H1 (cell line): ENCODE results near the gene IQCH. TPM values are rescaled to one million over a fixed set of nuclear protein-coding genes. Genes with fewer than 3 reads are reported as not detected.

Experiments
- CTCF ChIA-PET: fragments of 300-600 bp; sonication (Branson Sonifier 250); formaldehyde crosslinking; loops from one replicate; lab custom pipeline; 2021; ENCODE audit not compliant: partially characterized antibody; lab: Charles Lee
- POLR2A ChIA-PET: fragments of 300-600 bp; sonication (Branson Sonifier 250); formaldehyde crosslinking; loops from one replicate; lab custom pipeline; 2021; ENCODE audit warnings: inconsistent platforms; ENCODE audit not compliant: partially characterized antibody; lab: Charles Lee
- DNase-seq, 2 experiments: peaks; one replicate each; pipeline versions ENCODE4 v3.0.0 to v3.0.0-alpha.2; 2010 to 2022; ENCODE audit warnings: low spot score in 2 of 2, low read depth in 1 of 2, mixed read lengths in 1 of 2
- FAIRE-seq: peaks from 2 replicates; lab custom pipeline; 2011; peaks lifted over from hg19 to GRCh38; lab: Jason Lieb, UNC
- H2AFZ ChIP-seq: 2 replicates; pipeline ENCODE4 v1.8.1; 2012; ENCODE audit warnings: low read length, inconsistent platforms
- H2AK5ac ChIP-seq: 2 replicates; pipeline ENCODE4 v1.6.1; 2013; ENCODE audit warnings: low read depth, low read length
- H2BK120ac ChIP-seq: replicated peaks from 2 replicates; pipeline ENCODE3; 2013; ENCODE audit warnings: low read depth, low read length, inconsistent platforms
- H2BK12ac ChIP-seq: 2 replicates; pipeline ENCODE4 v1.6.1; 2013; ENCODE audit warnings: low read depth, low read length
- H2BK15ac ChIP-seq: 2 replicates; pipeline ENCODE4 v1.6.1; 2013; ENCODE audit warnings: low read length
- H2BK20ac ChIP-seq: 2 replicates; pipeline ENCODE4 v1.6.1; 2013; ENCODE audit warnings: low read length
- H2BK5ac ChIP-seq: 2 replicates; pipeline ENCODE4 v1.6.1; 2013; ENCODE audit warnings: low read depth, low read length
- H3K14ac ChIP-seq: 2 replicates; pipeline ENCODE4 v1.6.1; 2013; ENCODE audit warnings: inconsistent platforms; ENCODE audit not compliant: insufficient read length
- H3K18ac ChIP-seq: 2 replicates; pipeline ENCODE4 v1.6.1; 2013; ENCODE audit warnings: low read length; ENCODE audit errors: extremely low read depth
- H3K23ac ChIP-seq: 2 replicates; pipeline ENCODE4 v1.6.1; 2013; ENCODE audit warnings: inconsistent platforms; ENCODE audit not compliant: insufficient read length
- H3K23me2 ChIP-seq: 2 replicates; pipeline ENCODE4 v1.6.1; 2013; ENCODE audit warnings: low read depth, low read length
- H3K27ac ChIP-seq: 2 replicates; pipeline ENCODE4 v1.6.1; 2011; ENCODE audit warnings: low read depth, low read length, inconsistent platforms
- H3K27me3 ChIP-seq, 4 experiments: replicated peaks in 1 of 4; 1 replicate in 1 of 4; 2 replicates in 3 of 4; pipeline versions ENCODE4 v1.6.1 to v1.8.1; 2011 to 2013; ENCODE audit warnings: low read length in 3 of 4, mild to moderate bottlenecking in 3 of 4, inconsistent platforms in 2 of 4, mixed read lengths in 2 of 4, moderate library complexity in 1 of 4; ENCODE audit not compliant: control insufficient read depth in 3 of 4, insufficient read depth in 3 of 4; ENCODE audit errors: extremely low read depth in 1 of 4
- H3K36me3 ChIP-seq, 4 experiments: 2 replicates each; pipeline versions ENCODE4 v1.6.1 to v1.8.1; 2011 to 2013; ENCODE audit warnings: mild to moderate bottlenecking in 4 of 4, low read length in 3 of 4, moderate library complexity in 2 of 4, control low read depth in 1 of 4, inconsistent platforms in 1 of 4; ENCODE audit not compliant: insufficient read depth in 4 of 4, control insufficient read depth in 2 of 4
- H3K4ac ChIP-seq: replicated peaks from 2 replicates; pipeline ENCODE3; 2013; ENCODE audit warnings: low read length, low read depth, mixed read lengths, inconsistent platforms; ENCODE audit not compliant: insufficient read length
- H3K4me1 ChIP-seq, 4 experiments: replicated peaks in 1 of 4; 1 replicate in 1 of 4; 2 replicates in 3 of 4; pipeline versions ENCODE4 v1.6.1 to v1.8.1; 2011 to 2013; ENCODE audit warnings: low read length in 3 of 4, inconsistent platforms in 2 of 4, mixed read lengths in 1 of 4; ENCODE audit not compliant: insufficient read depth in 4 of 4, control insufficient read depth in 3 of 4
- H3K4me2 ChIP-seq, 2 experiments: 2 replicates each; pipeline versions ENCODE4 v1.6.1 to v1.8.1; 2011 to 2013; ENCODE audit warnings: low read depth in 2 of 2, low read length in 2 of 2, control low read depth in 1 of 2, inconsistent platforms in 1 of 2, mild to moderate bottlenecking in 1 of 2; ENCODE audit not compliant: insufficient read depth in 1 of 2
- H3K4me3 ChIP-seq, 4 experiments: fragments of 200-600, 300-600 bp in 1 of 4; sonication (generic), shearing (Covaris generic), sonication (Bioruptor Twin) in 1 of 4; 2 replicates each; pipeline versions ENCODE4 v1.5.1 to v1.8.1; 2011 to 2016; ENCODE audit warnings: low read length in 4 of 4, low read depth in 3 of 4, control low read depth in 2 of 4, inconsistent platforms in 2 of 4, mild to moderate bottlenecking in 2 of 4, mixed read lengths in 1 of 4, moderate library complexity in 1 of 4; ENCODE audit not compliant: insufficient read depth in 2 of 4; ENCODE audit errors: extremely low read depth in 1 of 4
- H3K56ac ChIP-seq: replicated peaks from 2 replicates; pipeline ENCODE3; 2013; ENCODE audit warnings: low read depth, mild to moderate bottlenecking, mixed read lengths, low read length, inconsistent platforms; ENCODE audit not compliant: insufficient read length
- H3K79me1 ChIP-seq: 2 replicates; pipeline ENCODE4 v1.6.1; 2013; ENCODE audit warnings: low read depth, low read length, control low read depth
- H3K79me2 ChIP-seq, 2 experiments: 2 replicates each; pipeline versions ENCODE4 v1.6.1 to v1.8.1; 2012 to 2013; ENCODE audit warnings: low read length in 2 of 2, mild to moderate bottlenecking in 2 of 2, inconsistent platforms in 1 of 2; ENCODE audit not compliant: insufficient read depth in 2 of 2, control insufficient read depth in 1 of 2
- H3K9ac ChIP-seq, 4 experiments: replicated peaks in 1 of 4; 1 replicate in 1 of 4; 2 replicates in 3 of 4; pipeline versions ENCODE4 v1.6.1 to v1.8.1; 2011 to 2013; ENCODE audit warnings: low read depth in 3 of 4, low read length in 3 of 4, control low read depth in 2 of 4, mild to moderate bottlenecking in 2 of 4, moderate library complexity in 2 of 4, inconsistent platforms in 1 of 4; ENCODE audit errors: extremely low read depth in 1 of 4
- H3K9me3 ChIP-seq, 2 experiments: 2 replicates each; pipeline versions ENCODE4 v1.6.1 to v1.8.1; 2012 to 2013; ENCODE audit warnings: mild to moderate bottlenecking in 2 of 2, moderate library complexity in 2 of 2, control low read depth in 1 of 2, inconsistent platforms in 1 of 2, low read depth in 1 of 2, low read length in 1 of 2, mixed read lengths in 1 of 2; ENCODE audit not compliant: insufficient read depth in 2 of 2
- H4K20me1 ChIP-seq, 2 experiments: replicated peaks in 1 of 2; 2 replicates each; pipeline versions ENCODE3 to v1.8.1; 2011 to 2013; ENCODE audit warnings: inconsistent platforms in 2 of 2, low read length in 2 of 2, mild to moderate bottlenecking in 1 of 2; ENCODE audit not compliant: insufficient read depth in 2 of 2, control insufficient read depth in 1 of 2
- H4K5ac ChIP-seq: 2 replicates; pipeline ENCODE4 v1.6.1; 2013; ENCODE audit warnings: low read length, low read depth, mixed read lengths, inconsistent platforms; ENCODE audit not compliant: insufficient read length
- H4K8ac ChIP-seq: 2 replicates; pipeline ENCODE4 v1.8.0; 2013; ENCODE audit warnings: mild to moderate bottlenecking, moderate library complexity, low read length, inconsistent platforms; ENCODE audit not compliant: insufficient read depth; ENCODE audit errors: extremely low read depth
- H4K91ac ChIP-seq: replicated peaks from 2 replicates; pipeline ENCODE3; 2013; ENCODE audit warnings: low read length, mixed read lengths, inconsistent platforms; ENCODE audit not compliant: insufficient read length
- ATF3 ChIP-seq: IDR thresholded peaks from 2 replicates; pipeline ENCODE4 v1.6.1; 2011; ENCODE audit warnings: low read depth, mild to moderate bottlenecking, low read length; ENCODE audit not compliant: insufficient read depth
- BRCA1 ChIP-seq: IDR thresholded peaks from 2 replicates; pipeline ENCODE4 v1.6.1; 2012; ENCODE audit warnings: low read depth, low read length, improper control_type of control experiment
- CHD2 ChIP-seq: IDR thresholded peaks from 2 replicates; pipeline ENCODE4 v1.6.1; 2012; ENCODE audit warnings: low read length, improper control_type of control experiment
- HDAC2 ChIP-seq, 2 experiments: fragments of 300-600 bp in 1 of 2; sonication (generic) in 1 of 2; IDR thresholded peaks; 2 replicates each; pipeline ENCODE4 v1.6.1; 2011 to 2012; ENCODE audit warnings: low read depth in 2 of 2, low read length in 2 of 2, mild to moderate bottlenecking in 2 of 2, moderate library complexity in 2 of 2, borderline replicate concordance in 1 of 2, inconsistent platforms in 1 of 2
- SAP30 ChIP-seq: fragments of 300-600 bp; sonication (generic); IDR thresholded peaks from 2 replicates; pipeline ENCODE4 v1.7.1; 2012; ENCODE audit warnings: low read length, moderate library complexity, mild to moderate bottlenecking, inconsistent platforms; ENCODE audit not compliant: insufficient read depth, insufficient replicate concordance
- WGBS, 2 experiments: shearing (Covaris generic) in 1 of 2; methylation state at CpG; one replicate each; pipeline versions ENCODE4 v1.1.6 to v1.1.7; 2013 to 2015; ENCODE audit warnings: low lambda C conversion rate in 2 of 2, mixed read lengths in 2 of 2, inconsistent platforms in 1 of 2, low coverage in 1 of 2, missing lambda C conversion rate in 1 of 2; ENCODE audit not compliant: insufficient replicate concordance in 2 of 2, insufficient coverage in 1 of 2, insufficient read length in 1 of 2; ENCODE audit errors: extremely low coverage in 1 of 2, missing lambda C conversion rate in 1 of 2; 5-methylcytosine and 5-hydroxymethylcytosine counted together
- polyA plus RNA-seq, 7 experiments: library from polyadenylated mRNA; depleted of rRNA in 3 of 7; stranded (reverse) in 5 of 7; unstranded in 2 of 7; fragments of >200 nt in 5 of 7; fragments of 200-250 nt in 2 of 7; gene quantifications; 1 replicate in 5 of 7; 2 replicates in 1 of 7; 4 replicates in 1 of 7; pipeline versions ENCODE4 v1.2.1 to v1.2.3, GENCODE V29; 2011 to 2013; ENCODE audit warnings: missing spikeins in 2 of 7, mixed read lengths in 2 of 7
- total RNA-seq: library from RNA; stranded (reverse); fragmentation: NEBNext Ultra II Directional; extraction: Animal tissue kit (Norgen Biotek cat#: 25700); gene quantifications from 2 replicates; pipeline ENCODE4 v1.2.1, GENCODE V29; 2021
- TF ChIP-seq, protein P1 (sequence below): IDR thresholded peaks from 2 replicates; pipeline ENCODE4 v1.6.1; 2012; ENCODE audit warnings: low read length, inconsistent platforms

IQCH gene
- total and polyA plus RNA-seq, 2 of the 8 experiments (the other 6 are each of a cell fraction or from before 2014, with no cell fraction given): 0.60 to 1.9 TPM

DNA sequence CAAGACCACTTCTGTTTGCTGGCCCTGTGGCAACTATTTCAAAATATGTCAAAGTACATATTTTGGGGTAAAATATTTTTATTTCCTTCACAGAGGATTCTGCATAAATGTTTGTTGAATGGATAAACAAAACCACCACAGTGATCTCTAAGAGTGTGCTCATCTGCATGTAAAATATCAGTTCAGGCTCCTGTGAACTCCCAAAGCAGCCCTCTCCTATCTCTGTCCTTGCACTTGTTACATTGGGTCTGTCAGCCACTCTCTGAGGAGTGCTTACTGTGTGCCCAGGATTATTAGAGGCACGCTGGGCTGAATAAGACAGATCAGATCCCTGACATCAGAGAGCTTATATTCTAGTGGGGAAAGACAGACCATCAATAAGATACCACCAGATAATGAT, 27.1 kb downstream of the IQCH start:
- POLR2A ChIA-PET: interaction anchor here (0.7 to 1.7 kb wide), 2 partner anchors 23 to 30 kb away, joined by 3 to 6 read pairs; no protein-coding TSS in a partner anchor
- no peak overlapping the region for H3K14ac ChIP-seq
- H3K23me2 ChIP-seq: no peaks in the 10 kb centered on the region
- CTCF ChIA-PET: interaction anchor here (0.7 to 1.8 kb wide), 6 partner anchors 10 to 335 kb away, joined by 3 to 6 read pairs (median 3); no protein-coding TSS in a partner anchor
- peaks cover 0 to 8% (median 2%) of the 10 kb centered on the region in 4 experiments; a peak in 4 of 7 replicates for H3K4me1 ChIP-seq
- no peak overlapping the region for H2BK12ac ChIP-seq
- H2BK120ac ChIP-seq: no peak overlapping the region
- H3K36me3 ChIP-seq: no peaks in the 10 kb centered on the region
- H2BK5ac ChIP-seq: no peak overlapping the region
- H4K20me1 ChIP-seq: no peaks in the 10 kb centered on the region
- H2BK20ac ChIP-seq: no peak overlapping the region
- H3K4me3 ChIP-seq: no peak overlapping the region
- no peak overlapping the region for H4K91ac ChIP-seq
- 65% methylated on average over 1 of the region's 1 CpG; no CpG with 5 or more reads in 1 of the 2 experiments for WGBS, 2 experiments
- H3K23ac ChIP-seq: no peak overlapping the region
- no peak overlapping the region for H3K9ac ChIP-seq
- TF ChIP-seq HDAC2 (IDR thresholded peaks at IDR 0.05; ENCODE audit: borderline replicate concordance in 1 of 2, low read depth in 2 of 2, low read length in 2 of 2) (no peak), ATF3 (no peak), SAP30 (no peak), CHD2 (no peak), BRCA1 (no peak)
- TF ChIP-seq, protein P1, sequence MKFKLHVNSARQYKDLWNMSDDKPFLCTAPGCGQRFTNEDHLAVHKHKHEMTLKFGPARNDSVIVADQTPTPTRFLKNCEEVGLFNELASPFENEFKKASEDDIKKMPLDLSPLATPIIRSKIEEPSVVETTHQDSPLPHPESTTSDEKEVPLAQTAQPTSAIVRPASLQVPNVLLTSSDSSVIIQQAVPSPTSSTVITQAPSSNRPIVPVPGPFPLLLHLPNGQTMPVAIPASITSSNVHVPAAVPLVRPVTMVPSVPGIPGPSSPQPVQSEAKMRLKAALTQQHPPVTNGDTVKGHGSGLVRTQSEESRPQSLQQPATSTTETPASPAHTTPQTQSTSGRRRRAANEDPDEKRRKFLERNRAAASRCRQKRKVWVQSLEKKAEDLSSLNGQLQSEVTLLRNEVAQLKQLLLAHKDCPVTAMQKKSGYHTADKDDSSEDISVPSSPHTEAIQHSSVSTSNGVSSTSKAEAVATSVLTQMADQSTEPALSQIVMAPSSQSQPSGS: no peak
- H4K8ac ChIP-seq: no peak overlapping the region
- no peak overlapping the region for H2BK15ac ChIP-seq
- no peak overlapping the region for H3K18ac ChIP-seq
- H2AFZ ChIP-seq: no peak overlapping the region
- FAIRE-seq: no peak
- H3K27ac ChIP-seq: no peak overlapping the region
- H3K79me2 ChIP-seq: no peaks in the 10 kb centered on the region
- H3K4ac ChIP-seq: no peak overlapping the region
- H3K9me3 ChIP-seq: no peaks in the 10 kb centered on the region
- H3K4me2 ChIP-seq: no peak overlapping the region
- no peaks in the 10 kb centered on the region for H3K79me1 ChIP-seq
- no peaks in the 10 kb centered on the region for H3K27me3 ChIP-seq
- no peak overlapping the region for H2AK5ac ChIP-seq
- no peak overlapping the region for H4K5ac ChIP-seq
- DNase-seq: no peak
- H3K56ac ChIP-seq: no peak overlapping the region
